Measurements from ENCODE around the gene ZNF618.

ZNF618 gene

GRCh38 chr9:113934167-113934828 is 58.2 kb downstream of the ZNF618 start:
- no peak for DNase-seq (ENCODE audit: low spot score)

DNA sequence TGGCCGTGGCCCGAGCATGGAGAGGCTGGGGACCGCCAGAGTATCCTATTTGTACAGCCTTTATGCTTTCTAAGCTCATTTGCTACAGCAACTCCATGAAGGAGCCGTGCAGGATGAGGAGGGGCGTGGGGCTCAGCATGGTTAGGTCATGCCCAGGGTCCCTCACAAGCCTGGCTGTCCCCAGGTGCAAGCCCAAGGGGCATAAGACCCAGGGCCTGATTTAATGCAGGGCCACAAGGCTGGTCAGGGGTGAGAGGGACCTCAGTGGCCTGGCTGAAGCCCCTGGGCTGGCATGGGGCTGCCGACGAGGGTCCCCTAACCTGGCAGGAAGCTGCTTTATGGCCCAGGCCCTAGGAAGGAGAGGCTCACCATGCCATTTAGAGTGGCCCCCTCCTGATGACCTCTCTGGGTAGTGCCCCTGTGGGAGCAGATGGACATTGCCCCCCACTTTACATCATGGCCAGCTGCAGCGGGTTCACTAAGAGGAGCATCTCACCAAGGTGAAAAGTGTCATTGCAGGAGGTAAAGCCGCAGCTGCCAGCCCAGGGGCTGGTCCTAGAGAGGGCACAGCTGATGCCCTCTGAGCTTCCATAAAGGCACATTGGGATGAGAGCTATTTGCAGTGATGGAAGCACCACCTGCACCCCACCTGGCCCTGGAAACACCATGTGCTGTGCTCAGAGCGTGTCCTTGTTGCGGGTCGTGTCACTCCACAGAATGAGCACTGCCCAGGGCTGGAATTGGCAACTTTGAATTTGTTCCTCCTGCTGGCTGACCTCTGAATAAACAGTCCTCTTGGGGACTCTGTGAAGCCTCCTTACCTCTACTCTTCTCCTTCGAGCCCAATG is 58.9 kb downstream of the ZNF618 start:
- no peak for DNase-seq (ENCODE audit: low spot score)

GRCh38 chr9:113935677-113936380 is 59.7 kb downstream of the ZNF618 start:
- no peak for DNase-seq (ENCODE audit: low spot score)

DNA sequence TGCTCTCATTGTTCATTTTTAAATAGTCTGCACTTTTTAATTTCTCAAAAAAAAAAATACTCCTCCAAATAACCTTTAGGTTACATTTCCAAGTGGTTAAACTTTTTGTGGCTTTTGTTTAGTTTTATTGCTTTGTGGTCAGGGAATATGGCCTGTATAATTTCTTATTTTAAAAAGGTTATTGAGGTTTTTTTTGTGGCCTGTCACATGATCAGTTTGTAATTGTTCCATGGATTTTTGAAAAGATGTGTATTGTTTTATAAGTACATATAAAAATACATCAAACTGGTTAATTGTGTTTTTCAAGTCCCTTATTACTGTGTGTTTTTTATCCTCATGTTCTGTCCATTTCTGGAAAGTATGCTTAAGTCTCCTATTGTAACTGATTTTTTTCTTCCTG is 64.0 kb downstream of the ZNF618 start:
- no peak for DNase-seq (ENCODE audit: low spot score)

DNA sequence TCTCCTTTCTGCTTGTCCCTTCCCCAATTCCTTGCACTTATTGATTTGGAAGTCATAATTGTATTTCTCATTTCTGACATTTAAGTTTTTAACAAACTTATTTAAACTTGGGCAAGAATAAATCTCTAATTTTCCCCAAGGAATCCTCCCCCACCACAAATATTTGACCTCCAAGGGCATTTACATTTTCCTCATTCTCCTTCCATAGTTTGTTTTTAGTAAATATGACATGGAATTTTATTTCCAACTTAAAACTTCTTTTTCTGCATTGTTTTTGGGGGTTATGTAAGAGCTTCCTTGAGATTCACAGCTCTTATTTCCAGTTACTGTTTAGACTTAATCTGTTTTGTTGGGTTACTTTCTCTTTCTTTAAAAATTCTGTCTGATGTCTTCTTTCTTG is 64.9 kb downstream of the ZNF618 start:
- DNase-seq (ENCODE audit: low spot score), result no peak

DNA sequence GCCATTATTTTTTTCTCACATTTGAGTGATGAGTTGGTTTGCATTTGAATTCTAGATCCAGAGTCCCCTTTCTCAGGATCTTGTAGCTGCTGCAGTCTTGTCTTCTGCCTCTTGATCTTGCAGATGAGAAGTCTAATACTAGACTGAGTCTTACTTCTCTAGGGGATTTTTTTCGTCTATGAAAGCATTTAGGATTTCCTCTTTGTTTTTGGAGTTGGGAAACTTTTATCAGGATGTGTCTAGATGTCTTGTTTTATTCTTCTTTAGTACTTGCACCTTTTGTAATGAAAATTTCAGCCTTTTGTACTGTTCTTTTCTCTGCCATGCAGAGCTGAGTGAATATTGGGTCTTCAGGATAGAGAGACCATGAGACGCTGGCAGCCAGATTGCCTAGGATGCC is 65.4 kb downstream of the ZNF618 start:
- DNase-seq (ENCODE audit: low spot score), result no peak

- DNase-seq (ENCODE audit: low spot score), result no peak
These were observed 67.3 kb downstream of the ZNF618 start for GRCh38 chr9:113943112-113944009.

- no peak for DNase-seq (ENCODE audit: low spot score)
These were observed 69.7 kb downstream of the ZNF618 start for GRCh38 chr9:113945784-113946183.

DNA sequence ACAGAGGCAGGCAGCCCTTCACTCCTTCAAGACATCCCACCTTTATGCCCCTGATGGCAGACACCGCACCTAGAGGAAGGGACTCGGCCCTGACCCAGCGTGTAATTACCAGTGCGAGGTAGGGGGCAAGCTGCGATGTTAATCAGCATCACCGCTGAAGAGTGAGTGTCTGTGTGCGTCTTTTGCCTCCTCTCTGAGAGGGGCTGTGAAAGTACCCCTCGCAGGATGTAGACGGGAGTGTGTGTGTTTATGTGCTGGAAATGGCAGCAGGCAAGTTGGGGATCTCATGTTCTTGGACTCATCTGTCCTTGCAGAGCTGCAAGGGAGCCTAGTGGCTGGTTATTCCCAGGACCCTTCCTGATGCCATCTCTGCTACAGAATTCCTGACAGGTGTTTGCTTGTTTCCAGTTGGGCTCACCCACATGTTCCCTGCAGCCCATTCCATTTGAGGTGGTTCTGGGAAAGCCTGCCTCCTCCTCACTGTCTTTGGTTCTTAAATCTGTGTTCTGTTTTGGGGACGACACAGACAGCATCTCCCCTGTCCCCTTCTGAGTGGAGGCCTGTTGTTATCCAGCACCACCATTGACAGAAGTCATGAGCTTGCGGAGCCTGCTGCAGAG is 70.5 kb downstream of the ZNF618 start:
- DNase-seq (ENCODE audit: low spot score), result no peak

- DNase-seq (ENCODE audit: low spot score), result no peak
These were observed 71.8 kb downstream of the ZNF618 start for GRCh38 chr9:113947941-113948340.

DNA sequence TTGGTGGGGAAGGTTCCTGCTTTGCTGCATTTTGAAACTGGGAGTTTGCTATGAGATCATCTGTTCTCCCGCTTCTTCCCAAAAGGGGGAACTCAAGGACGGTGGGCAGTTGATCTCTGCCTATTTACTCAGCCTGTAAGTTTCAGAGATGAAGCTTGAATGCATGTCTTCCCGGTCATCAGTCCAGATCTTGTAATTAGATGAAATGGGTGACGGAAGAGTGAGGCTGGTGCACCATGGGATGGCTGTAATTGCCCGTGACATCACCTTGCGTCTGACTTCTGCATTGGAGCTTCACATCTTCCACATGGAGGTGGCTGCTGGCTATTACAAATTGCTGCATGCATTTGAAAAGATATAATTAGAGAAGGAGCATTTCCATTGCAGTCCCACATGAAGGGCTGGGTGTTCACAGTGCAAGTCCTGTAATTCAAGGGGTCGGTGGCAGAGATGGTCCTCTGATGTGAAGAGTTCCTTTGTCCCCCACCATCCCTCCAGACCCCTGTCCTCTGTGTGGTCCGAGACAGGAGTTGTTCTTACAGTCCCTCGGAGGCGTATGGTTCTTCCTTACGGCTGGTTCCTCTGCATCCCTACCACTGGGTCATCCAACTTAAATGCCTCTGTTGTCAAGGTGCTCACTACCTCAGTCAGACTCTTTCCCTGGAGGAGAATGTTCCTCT is 72.9 kb downstream of the ZNF618 start:
- DNase-seq (ENCODE audit: low spot score), result no peak

- no peak for DNase-seq (ENCODE audit: low spot score)
These were observed 73.5 kb downstream of the ZNF618 start for GRCh38 chr9:113949571-113950078.

DNA sequence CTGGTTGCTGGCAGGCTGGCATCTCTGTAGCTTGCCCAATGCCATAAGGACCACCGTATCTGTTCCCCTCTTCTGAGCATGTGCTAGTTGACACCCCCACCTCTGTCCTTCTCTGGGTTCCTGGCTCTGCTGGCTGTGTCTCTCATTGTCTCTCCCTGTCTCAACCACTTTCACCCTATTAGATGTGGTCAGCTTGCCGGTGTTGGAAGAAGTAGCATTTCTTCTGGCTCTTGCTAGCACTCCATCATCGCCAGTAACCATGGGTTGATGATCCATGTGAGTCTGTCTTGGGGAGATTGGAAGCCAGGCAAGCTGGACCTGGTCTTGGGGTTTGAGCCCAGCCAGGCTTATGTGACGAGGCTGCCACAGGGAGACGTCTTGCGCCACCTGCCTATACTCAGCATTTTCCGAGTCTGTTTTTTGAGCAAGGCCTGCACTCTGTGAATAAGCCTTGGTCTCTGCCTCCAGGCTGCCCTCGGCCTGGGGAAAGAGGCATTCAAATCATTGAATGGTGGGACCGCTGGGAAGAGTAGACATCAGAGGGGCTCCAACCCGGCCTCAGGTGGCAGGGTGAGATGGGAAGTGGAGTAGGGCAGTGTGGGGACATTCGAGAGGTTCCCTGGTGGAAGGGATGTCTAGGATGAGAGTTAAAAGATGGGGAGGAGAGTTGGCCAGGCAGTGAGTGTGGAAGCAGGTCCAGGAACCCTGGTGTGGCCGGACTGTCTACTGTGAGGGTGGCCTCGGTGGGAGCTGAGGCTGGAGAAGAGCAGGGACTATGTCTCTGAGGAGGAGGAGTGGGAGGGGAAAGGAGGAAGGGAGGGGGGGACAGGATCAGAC is 74.3 kb downstream of the ZNF618 start:
- no peak for DNase-seq (ENCODE audit: low spot score)

DNA sequence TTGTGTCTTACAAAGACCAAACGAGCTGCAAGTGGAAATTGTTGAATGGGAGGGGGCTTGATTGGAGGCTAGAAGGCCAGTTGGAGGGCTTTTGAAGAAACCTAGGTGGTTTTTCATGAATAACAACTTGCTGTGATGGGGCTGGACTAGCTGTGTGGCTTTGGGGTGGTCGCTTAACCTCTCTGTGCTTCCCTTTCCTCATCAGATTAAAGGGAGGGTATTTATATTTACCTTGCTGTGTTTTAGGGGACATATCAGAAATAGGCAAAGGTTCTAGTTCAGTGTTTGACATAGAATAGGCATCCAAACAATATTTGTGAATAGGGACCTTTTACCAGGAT is 74.9 kb downstream of the ZNF618 start:
- DNase-seq (ENCODE audit: low spot score), result no peak

GRCh38 chr9:113952676-113953075 is 76.6 kb downstream of the ZNF618 start:
- no peak for DNase-seq (ENCODE audit: low spot score)

GRCh38 chr9:113953531-113953930 is 77.4 kb downstream of the ZNF618 start:
- no peak for DNase-seq (ENCODE audit: low spot score)

DNA sequence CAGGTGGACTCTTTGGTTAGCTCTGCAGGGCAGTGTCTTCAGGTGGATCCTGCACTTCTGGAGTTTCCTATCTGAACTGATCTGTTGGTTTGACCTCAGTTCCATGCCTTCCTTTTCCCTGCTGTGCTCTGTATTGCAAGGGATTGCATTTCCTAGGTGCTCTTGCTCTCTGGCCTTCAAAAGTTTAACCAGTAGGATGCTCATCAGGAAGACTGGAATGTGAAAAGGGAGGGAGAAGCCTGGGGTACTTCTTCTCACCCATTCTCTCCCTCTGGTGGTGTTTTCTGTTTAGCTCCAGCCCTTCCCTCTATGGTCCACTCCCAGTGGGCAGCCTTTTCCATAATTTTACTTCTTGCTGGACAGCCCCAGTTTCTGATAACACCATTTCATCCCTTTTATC is 78.5 kb downstream of the ZNF618 start:
- no peak for DNase-seq (ENCODE audit: low spot score)

- DNase-seq (ENCODE audit: low spot score), result no peak
These were observed 79.1 kb downstream of the ZNF618 start for GRCh38 chr9:113955076-113955752.

DNA sequence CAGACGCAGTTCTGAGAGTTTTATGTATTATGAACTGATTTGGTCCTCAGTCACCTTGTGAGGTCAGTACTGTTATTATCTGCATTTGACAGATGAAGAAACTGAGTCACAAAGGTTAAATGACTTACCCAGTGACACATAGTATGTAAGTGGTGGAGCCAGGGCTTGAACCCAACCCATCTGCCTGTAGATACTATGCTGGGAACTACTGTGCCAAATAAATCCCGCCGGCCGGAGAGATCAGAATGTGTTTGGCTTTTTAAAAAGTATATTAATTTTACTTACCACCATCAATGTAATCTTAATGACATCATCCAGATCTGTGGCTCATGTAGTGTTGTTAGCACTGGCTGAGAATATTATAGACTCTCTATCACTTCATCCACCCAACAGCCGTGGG is 80.8 kb downstream of the ZNF618 start:
- DNase-seq (ENCODE audit: low spot score), result no peak

All from Ammon's horn (tissue), 1 donor.